GM12892 (cell line): ENCODE measurements around the gene TBC1D20.
"Not testable (repeated sequence)": the region's sequence is repeated elsewhere in the genome, so short reads cannot be mapped to it uniquely, and the experiment has no call there.

Experiments used
- DNase-seq: peaks from one replicate; pipeline ENCODE4 v3.0.0; 2011; ENCODE audit not compliant: insufficient read length
- FAIRE-seq: peaks from 2 replicates; lab custom pipeline; 2011; peaks lifted over from hg19 to GRCh38; lab: Jason Lieb, UNC
- POLR2A ChIP-seq: IDR thresholded peaks from 2 replicates; pipeline ENCODE4 v1.6.1; 2011; ENCODE audit warnings: low read depth, low read length, control low read depth
- POLR2AphosphoS5 ChIP-seq: IDR thresholded peaks from 2 replicates; pipeline ENCODE4 v1.6.1; 2011; ENCODE audit warnings: low read depth, low read length, control low read depth
- TAF1 ChIP-seq: IDR thresholded peaks from 2 replicates; pipeline ENCODE4 v1.6.1; 2011; ENCODE audit warnings: low read depth, mild to moderate bottlenecking, control low read depth, low read length, borderline replicate concordance

Gene TBC1D20

DNA sequence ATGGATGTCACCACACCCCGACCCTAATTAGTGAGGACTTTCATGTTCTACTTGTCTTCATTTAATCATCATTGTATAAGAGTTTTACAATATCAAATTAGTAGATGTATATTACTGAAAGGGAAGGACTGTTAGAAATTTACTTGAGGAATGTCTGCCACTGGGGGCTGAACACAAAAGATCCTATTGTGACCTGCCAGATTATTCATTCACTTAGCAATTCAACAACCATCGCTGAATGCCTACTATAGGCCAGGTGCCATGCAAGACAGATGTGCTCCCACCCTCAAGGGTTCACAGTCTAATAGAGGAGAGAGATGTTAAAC is 62.2 kb downstream of the TBC1D20 start:
- no peak for TF ChIP-seq TAF1
- TF ChIP-seq POLR2AphosphoS5: no peak
- TF ChIP-seq POLR2A: no peak
- no peak for DNase-seq
- no peak for FAIRE-seq

DNA sequence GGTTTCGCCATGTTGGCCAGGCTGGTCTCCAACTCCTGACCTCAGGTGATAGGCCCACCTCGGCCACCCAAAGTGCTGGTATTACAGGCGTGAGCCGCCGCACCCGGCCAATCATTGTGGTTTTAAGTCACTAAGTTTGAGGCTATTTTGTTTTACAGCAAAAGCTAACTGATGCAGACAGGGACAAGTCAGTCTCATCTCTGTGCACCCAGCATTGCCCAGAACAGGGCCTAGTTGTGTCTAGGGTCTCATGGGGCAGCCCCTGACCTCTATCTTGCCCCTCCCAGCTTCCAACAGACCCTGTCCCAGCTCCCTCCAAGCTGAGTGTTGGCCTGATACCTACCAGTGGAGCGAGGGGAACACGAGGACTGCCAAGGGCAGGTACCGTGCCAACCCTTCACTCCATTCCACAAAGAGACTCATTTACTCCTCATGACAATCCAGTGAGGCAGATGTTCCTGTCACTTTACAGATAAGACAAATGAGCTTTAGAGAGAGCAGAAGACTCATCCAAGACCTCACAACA is 63.1 kb downstream of the TBC1D20 start:
- TF ChIP-seq TAF1: no peak
- TF ChIP-seq POLR2A: no peak
- no peak for TF ChIP-seq POLR2AphosphoS5
- DNase-seq (no peak), FAIRE-seq (no peak)

DNA sequence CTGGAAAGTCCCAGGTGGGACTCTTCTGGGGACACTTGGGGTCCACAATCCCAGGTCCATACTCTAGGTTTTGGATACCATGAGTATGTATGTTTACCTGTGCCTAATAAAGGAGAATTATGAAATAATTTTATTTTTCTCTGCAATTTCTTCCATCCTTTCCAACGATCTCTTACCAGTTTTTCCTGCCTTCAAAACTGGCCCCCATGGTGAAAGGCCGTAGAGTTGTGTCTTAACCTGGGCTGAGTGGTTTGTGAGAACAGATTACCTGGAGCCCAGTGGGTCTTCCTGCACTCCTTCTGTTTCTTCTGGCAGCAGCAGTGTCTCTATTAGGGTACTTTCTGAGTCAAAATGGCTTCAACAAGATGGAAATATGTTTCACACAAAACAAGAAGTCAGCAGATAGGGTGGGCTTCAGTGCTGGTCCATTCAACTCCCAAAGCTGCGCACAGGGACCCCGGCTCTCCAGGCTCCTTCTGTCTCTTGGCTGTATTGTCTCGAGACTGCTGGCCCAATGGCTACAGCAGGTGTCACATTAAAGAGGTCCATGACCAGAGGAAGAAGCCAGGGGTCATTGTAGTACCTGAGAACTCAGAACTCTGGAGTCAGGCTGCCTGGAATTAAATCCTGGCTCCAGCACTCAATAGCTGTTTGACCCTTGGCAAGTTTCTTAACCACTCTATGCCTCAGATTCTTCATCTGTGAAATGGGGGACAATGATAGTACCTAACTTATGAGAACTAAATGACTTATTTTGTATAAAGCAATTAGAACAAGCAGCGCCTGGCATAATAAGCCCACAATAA is 64.7 kb downstream of the TBC1D20 start:
- no peak for FAIRE-seq
- TF ChIP-seq POLR2AphosphoS5 (no peak), TAF1 (no peak), POLR2A (no peak)
- DNase-seq: no peak

DNA sequence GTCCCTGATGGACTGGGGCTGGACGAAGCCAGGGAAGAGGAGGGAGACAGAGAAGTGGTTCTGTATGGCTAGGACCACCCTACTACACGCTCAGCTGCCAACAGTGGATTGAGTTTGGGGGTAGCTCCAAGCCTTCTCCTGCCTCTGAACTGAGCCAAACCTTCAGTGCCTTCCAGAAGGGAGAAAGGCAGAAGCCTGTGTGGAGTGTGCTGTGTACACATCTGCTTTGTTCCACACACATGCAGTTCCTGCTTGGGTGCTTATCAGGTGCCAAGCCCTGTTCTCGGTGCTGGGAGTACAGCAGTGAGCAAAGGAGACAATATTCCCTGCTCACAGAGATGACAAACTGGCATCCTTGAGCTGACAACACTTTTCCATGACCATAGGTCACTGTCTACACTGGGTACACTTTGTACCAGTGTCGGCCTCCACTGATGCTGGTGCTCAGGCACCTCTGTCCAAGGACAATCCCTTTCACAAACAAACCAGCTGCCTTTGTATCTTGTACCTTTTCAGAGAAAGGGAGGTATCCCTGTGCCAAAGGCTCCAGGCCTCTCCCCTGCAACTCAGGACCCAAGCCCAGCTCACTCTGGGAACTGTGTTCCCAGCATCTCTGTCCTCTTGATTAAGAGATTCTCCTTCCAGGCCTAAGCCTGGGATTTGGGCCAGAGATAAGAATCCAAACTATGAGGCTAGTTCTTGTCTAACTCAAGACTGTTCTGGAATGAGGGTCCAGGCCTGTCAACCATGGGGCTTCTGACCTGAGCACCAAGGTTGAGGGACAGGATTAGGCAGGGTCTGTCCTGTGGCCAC is 65.5 kb downstream of the TBC1D20 start:
- DNase-seq (no peak), FAIRE-seq (no peak)
- no peak for TF ChIP-seq POLR2AphosphoS5
- no peak for TF ChIP-seq POLR2A
- TF ChIP-seq TAF1: no peak

DNA sequence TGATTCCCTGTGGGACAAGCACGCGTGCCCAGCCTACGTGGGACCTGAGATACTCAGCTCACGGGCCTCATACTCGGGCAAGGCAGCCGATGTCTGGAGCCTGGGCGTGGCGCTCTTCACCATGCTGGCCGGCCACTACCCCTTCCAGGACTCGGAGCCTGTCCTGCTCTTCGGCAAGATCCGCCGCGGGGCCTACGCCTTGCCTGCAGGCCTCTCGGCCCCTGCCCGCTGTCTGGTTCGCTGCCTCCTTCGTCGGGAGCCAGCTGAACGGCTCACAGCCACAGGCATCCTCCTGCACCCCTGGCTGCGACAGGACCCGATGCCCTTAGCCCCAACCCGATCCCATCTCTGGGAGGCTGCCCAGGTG is 66.1 kb downstream of the TBC1D20 start:
- no peak for DNase-seq

DNA sequence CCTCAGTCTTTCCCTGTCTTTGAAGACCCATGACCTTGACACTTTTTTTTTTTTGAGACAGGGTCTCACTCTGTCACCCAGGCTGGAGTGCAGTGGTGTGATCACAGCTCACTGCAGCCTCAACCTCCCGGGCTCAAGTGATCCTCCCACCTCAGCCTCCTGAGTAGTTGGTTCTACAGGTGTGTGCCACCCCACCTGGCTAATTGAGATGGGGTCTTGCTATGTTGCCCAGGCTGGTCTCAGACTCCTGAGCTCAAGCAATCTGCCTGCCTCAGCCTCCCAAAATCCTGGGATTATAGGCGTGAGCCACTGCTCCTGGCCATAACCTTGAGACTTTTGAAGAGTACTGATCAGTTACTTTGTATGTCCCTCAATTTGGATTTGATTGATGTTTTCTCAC is 69.0 kb downstream of the TBC1D20 start:
- DNase-seq: not testable (repeated sequence)

More for the DNA sequence above, 66.1 kb downstream of the TBC1D20 start:
- no peak for FAIRE-seq
- TF ChIP-seq POLR2AphosphoS5 (no peak), TAF1 (no peak), POLR2A (no peak)

DNA sequence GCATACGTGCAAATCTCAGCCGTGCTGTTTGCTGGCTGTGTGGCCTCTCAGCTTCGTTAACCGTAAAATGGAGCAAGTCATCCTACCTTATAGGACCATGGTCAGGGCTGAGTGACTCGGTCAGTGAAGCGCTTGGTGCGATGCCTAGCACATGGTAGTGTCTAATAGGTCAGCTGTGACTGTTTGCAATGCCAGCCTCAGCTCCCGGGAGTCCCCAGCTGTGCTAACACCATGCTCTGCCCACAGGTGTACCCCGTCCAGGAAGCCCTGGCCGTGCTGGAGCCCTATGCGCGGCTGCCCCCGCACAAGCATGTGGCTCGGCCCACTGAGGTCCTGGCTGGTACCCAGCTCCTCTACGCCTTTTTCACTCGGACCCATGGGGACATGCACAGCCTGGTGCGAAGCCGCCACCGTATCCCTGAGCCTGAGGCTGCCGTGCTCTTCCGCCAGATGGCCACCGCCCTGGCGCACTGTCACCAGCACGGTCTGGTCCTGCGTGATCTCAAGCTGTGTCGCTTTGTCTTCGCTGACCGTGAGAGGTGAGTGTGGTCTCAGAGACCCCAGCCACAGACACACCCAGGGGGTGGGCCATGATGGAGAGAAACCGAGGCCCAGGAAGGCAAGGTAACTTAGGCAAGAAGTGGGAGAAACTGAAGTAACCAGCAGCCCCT is 71.2 kb downstream of the TBC1D20 start:
- DNase-seq (no peak), FAIRE-seq (no peak)
- TF ChIP-seq POLR2AphosphoS5: no peak
- no peak for TF ChIP-seq POLR2A
- no peak for TF ChIP-seq TAF1

More for the DNA sequence above, 69.0 kb downstream of the TBC1D20 start:
- FAIRE-seq: not testable (repeated sequence)

DNA sequence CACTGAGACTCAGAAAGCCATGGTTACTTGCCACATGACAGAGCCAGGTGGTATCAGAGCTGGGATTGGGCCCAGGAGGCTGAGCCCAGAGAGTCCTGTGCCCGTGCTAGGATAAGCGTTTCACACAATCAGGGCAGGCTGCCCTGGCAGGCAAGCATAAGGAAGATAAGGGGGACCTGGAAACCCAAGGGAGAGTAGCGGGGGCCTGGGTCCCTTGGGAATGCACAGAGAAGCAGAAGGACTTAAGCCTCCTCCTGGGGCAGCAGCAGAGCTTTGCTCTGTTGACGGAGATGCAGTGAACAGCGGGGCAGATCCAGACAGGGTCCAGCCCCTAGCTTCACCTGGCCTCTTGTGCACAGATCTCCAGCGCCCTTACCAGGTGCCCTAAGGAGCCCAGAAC is 73.1 kb downstream of the TBC1D20 start:
- TF ChIP-seq POLR2AphosphoS5 (no peak), TAF1 (no peak), POLR2A (no peak)
- DNase-seq: no peak
- FAIRE-seq: no peak

DNA sequence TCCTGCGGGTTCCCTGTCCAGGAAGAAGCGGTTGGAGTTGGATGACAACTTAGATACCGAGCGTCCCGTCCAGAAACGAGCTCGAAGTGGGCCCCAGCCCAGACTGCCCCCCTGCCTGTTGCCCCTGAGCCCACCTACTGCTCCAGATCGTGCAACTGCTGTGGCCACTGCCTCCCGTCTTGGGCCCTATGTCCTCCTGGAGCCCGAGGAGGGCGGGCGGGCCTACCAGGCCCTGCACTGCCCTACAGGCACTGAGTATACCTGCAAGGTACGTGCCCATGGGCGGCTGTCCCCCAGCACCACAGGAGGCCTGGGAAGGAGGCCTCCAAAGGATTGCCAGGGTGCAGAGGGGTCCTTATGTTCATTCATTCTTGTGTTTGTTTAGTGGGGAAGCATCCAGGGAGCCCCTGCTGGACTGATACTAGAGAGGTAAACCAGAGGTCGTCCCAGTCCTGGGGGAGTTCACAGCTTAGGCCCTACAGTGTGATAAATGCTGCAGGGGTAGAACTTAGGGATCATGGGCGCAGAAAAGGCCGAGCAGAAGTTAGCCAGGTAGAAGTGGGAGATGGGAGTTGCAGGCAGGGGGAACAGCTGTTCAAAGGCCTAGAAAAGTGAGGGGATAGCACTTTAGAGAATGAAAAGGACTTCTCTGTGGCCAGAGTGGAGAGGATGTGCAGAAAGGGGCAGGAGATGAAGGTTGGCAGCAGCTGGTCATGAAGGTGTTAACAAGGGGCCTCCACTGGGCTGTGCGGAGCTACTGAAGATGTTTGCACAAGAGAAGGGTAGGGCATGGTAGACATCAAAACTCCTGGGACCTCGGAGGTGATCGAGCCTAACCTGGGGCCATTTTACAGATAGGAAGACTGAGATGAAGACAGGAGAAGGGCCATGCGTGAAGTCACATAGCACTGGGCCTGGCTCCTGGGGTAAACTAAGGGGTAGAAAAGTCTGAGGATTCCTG is 74.0 kb downstream of the TBC1D20 start:
- DNase-seq (no peak), FAIRE-seq (no peak)
- TF ChIP-seq TAF1 (no peak), POLR2AphosphoS5 (no peak), POLR2A (no peak)

DNA sequence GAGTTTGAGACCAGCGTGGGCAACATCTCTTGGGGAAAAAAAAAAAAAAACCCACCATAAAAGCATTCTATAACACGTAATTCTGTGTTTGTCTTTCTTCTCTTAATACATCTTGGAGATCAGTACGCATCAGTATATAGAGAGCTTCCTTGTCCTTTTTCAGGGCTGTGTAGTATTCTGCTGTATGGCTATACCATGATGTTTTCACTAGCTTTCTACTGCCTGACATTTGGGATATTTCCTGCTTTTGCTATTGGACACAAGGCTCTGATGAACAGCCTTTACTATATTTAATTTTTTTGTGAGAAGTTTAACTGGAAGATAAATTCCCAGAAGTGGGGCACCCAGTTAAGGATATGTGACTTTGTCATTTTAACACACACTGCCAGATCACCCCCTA is 74.8 kb downstream of the TBC1D20 start:
- no peak for FAIRE-seq
- no peak for DNase-seq
- no peak for TF ChIP-seq TAF1
- no peak for TF ChIP-seq POLR2AphosphoS5
- TF ChIP-seq POLR2A: no peak

DNA sequence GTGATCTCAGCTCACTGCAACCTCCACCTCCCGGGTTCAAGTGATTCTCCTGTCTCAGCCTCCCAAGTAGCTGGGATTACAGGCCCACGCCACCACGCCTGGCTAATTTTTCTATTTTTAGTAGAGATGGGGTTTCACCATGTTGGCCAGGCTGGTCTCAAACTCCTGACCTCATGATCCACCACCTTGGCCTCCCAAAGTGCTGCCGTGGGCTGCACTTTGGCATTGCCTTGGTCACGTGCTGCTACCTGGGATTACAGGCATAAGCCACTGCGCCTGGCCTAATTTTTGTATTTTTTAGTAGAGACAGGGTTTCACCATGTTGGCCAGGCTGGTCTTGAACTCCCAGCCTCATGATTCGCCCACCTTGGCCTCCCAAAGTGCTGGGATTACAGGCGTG is 75.7 kb downstream of the TBC1D20 start:
- FAIRE-seq, DNase-seq: not testable (repeated sequence)
